IPS-NIHi7 (cell line): ENCODE measurements around the gene FAM110C.
"Not testable (repeated sequence)": the region's sequence is repeated elsewhere in the genome, so short reads cannot be mapped to it uniquely, and the experiment has no call there.

Experiments used
- DNase-seq: peaks from one replicate; pipeline ENCODE4 v3.0.0; 2012; ENCODE audit warnings: mixed read lengths; ENCODE audit errors: extremely low spot score

FAM110C gene, protein sequence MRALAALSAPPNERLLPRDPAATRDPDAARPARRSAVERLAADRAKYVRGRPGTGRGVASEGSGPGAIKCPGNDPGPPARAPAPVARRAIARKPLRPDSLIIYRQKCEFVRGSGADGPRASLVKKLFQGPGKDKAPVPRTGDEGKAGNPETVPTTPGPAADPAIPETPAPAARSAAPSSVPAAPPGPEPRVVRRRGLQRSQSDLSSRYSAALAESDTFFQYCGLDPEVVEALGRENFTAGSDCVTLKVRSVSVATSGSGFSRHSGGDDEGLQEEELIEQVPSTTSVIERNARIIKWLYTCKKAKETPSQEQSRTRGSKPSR

DNA sequence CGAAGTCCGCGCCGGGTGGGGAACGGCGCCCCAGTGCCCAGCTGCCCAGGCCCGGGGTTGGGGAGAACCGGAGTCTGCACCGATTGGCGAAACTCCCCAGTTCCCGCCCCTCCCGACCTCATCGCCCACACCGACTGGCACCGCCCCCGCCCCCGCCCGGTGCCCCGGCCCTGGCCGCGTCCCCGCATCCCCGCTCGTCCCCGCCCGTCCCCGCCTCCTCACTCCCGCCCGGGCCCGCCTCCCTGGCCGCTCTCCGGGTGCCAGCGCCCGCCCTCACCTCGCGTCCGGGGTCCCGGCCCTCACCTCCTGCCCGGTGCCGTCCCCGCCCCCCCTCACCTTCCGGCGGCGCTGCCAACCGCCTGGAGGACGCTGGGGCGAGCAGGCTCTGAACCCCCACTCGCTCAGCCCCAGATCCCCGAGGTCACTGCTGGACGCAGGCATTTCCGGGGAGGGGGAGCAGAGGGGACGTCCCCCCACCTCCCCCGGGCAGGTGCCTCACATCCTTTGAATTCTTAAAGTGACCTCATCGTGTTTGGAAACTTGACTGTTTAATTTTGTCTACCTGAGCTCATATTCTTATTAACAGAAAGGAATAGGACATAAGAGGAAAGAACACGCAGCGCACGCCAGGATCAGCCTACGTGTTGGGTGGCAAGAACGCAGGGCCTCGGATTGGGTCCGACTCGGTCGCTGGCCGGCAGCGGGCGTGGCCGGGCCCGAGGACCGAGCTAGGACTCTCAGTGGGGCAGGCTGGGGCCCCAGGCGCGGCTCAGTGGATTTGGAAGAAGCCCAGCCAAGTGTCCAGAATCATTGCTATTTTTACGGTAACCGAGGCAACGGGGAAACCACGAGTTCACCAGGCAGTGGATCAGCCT is at the start of gene FAM110C:
Gene FAM110C, minus strand, starts transcription at position 35 of the 875 bp plus-strand sequence. CDS start 120 bp downstream, outside the sequence.
- peak; percentile 78 for DNase-seq

DNA sequence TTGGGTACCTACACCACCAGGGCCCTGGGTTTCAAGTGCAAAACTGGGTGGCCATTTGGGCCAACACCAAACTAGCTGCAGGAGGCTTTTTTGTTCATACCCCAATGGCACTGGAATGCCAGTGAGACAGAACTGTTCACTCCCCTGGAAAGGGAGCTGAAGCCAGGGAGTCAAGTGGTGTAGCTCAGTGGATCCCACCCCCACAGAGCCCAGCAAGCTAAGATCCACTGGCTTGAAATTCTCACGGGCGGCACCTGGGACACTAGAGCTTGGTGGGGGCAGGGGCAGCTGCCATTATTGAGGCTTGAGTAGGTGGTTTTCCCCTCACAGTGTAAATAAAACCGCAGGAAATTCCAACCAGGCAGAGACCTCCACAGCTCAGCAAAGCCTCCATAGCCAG is 46.0 kb upstream of the FAM110C start:
- no peak for DNase-seq

DNA sequence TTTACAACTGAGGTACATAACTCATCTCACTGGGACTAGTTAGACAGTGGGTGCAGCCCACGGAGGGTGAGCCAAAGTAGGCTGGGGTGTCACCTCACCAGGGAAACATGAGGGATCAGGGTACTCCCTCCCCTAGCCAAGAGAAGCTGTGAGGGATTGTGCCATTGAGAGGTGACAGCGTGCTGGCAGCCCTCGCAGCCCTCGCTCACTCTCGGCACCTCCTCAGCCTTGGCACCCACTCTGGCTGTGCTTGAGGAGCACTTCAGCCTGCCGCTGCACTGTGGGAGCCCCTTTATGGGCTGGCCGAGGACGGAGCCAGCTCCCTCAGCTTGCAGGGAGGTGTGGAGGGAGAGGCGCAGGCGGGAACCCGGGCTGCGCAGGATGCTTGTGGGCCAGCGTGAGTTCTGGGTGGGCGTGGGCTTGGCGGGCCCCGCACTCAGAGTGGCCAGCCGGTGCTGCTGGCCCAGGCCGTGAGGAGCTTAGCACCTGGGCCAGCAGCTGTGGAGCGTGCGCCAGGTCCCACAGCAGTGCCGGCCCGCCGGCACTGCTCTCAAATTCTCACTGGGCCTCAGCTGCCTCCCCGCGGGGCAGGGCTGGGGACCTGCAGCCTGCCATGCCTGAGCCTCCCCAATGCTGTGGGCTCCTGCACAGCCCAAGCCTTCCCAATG is 44.5 kb upstream of the FAM110C start:
- no peak for DNase-seq

DNA sequence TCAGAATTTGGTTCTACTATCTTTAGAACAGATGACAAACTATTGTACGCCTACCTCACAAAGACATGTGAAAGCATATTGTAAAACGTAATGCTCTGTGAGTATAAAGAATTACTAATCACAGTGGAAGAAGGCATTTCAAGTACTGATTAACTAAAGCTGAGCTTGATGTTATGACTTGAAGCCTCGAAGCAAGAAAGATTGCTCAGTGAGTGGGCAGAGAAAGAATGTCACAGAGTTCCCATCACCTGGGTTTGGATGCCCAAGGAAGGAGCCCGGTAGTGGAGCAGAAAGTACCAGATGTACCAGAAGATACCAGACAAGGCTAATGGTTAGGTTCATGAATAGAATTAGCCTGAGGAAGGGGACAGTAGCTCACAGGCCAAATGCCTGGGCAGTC is 39.5 kb upstream of the FAM110C start:
- DNase-seq = no peak

DNA sequence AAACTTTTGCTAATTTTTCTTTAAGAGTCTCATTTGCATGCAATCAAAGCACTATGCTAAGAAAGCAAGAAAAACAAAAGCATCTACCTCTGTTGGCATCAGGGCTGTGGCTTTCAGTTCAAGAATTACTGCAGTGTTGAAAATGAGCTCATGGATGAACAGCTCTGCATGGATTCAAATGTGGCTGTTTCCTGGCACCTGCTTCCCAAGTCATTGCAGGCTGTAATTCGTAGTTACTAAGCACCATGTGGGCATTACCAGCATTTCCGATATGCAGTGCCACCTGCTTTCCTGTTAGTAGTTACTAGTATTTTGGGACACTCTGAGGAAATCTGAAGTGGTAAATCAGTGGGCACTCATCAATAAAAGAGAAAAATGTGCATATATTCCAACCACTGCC is 37.8 kb upstream of the FAM110C start:
- DNase-seq = no peak

DNA sequence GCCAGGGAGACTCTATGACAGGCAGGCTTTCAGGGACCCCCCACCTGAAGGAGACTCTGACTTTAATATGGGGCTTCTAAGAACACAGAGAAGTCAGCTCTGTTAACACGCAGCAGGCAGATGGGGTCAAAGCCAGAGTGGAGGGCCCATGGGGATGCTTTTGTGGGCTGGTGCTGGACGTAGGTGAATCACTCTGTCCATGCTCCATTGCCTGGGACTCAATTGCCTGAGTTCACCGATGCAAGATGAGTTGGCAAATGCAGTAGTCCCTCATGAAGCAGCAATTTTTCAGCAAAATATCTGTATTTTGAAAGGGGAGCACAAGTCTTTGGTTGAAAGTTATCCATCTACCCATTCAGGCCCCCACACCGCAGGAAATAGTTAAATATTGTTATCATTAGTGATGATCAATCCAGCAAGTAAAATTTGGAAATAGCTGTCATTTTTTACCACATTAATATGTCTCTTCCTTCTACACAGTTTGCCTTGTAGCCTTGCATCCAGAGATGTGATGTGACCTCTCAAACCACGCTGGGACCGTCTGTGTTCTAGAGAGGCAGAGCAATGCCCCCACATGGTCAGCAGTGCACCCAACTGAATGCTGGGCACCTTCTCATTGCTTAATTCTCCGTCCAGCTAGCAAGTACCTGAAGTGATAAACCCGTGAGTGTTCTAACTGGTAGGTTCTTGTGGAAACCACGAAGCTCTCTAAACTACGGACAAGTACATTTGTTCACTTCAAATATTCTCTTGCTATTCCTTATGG is 34.8 kb upstream of the FAM110C start:
- no peak for DNase-seq

DNA sequence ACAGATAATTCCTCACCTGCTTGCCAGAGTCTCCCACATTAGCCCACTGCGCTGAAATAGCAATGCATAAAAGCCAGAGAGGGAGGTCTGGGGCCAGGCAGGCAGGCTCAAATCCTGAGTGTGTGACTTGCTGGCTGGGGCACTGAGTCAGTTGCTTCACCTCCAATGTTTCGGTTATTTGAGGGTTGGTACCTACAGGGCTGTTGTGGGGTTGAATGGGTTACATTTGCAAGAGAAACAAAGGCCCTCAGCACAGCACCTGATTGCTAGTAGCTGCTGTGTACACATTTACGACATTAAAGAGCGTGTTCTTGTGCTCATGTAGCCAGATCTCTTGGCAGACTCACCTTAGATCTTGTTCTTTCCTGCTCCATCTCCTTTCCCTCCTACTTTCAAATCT is 34.1 kb upstream of the FAM110C start:
- DNase-seq = peak; percentile 20

DNA sequence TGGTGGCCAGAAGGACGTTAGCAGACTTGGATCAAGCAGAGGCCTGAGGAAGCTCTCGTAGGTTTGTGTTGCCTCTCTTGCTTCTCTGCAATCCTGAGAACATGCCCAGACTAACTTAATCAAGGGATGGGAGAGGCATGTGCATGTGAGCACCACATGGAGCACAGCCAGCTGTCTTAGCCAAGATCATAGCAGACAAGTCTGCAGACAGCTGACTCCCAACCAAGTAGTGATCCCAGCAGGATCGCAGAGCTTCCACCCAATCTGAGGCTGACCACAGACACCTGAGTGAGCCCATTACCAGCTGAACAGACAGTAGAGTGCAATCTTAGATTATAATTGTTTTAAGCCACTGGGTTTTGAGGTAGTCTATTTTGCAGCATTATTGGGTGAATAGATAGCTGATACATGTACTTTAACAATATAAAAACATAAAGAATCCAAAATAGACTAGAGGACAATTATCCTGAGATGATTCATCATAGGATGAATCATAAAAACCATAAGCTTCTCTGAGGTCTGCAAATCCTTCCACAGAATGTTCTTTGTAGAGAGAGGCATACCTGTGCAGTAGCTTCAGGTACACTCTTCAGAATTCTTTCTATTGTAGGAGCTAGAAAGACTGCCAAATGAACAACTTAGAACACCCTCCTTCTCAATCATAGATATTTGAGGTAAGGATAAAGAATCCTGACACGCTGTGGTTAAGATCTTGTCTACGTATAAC is 25.2 kb upstream of the FAM110C start:
- DNase-seq = no peak

DNA sequence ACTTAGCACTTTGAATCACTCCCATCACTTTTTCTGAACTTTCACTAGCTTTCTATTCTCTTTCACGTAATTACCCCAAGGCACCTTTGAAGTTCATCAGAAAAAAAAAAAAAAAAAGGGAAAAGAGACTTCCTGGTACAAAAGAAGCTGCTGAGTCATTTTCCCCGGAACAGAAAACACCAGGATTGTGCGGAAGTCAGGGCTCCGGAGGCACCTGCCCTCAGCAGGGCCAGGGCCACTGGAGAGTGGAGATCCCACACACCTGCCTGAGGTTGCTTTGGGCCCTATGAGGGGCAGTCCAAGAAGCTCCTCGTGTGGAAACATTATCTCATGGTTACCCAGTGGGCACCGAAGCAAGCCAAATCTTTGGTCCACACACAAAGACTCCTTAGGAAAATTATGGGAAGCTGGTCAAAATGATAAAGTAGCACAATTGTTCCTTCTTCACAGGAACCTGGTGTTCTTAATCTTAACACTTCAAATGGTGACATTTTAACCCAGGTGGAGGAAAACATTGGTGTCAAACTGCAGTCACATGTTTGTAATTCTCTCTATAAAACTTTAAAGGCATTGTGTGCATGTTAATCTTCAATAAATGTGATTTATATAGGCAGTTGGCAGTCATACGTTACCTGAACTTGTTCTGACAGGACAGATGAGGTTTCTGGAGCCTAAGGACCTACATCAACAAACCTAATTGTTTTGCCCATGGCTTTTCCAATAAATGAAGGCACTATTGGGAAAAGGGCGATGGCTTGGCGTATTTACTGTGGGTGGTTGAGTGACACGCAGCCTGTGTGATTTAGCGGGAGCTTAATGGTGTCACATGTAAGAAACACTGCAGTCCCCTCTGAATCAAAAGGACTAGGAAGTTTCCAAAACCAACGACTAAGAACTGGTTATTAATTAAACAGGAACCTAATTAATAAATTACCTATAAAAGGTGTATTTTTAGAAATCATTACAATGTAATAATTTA is 23.4 kb upstream of the FAM110C start:
- no peak for DNase-seq

DNA sequence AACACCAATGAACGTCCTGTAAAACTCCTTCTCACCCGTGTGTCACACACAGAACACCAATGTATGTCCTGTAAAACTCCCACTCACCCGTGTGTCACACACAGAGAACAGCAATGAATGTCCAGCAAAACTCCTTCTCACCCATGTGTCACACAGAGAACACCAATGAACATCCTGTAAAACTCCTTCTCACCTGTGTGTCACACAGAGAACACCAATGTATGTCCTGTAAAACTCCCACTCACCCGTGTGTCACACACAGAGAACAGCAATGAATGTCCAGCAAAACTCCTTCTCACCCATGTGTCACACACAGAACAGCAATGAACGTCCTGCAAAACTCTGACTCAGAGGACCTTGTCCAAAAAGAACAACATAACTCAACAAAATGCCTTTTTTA is 22.3 kb upstream of the FAM110C start:
- not testable (repeated sequence) for DNase-seq

DNA sequence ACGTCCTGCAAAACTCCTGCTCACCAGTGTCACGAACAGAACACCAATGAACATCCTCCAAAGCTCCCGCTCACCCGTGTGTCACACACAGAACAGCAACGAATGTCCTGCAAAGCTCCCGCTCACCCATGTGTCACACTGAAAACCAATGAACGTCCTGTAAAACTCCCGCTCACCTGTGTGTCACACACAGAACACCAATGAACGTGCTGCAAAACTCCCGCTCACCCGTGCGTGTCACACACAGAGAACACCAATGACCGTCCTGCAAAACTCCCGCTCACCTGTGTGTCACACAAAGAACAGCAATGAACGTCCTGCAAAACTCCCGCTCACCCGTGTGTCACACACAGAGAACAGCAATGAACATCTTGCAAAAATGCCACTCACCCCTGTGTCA is 20.5 kb upstream of the FAM110C start:
- no peak for DNase-seq

DNA sequence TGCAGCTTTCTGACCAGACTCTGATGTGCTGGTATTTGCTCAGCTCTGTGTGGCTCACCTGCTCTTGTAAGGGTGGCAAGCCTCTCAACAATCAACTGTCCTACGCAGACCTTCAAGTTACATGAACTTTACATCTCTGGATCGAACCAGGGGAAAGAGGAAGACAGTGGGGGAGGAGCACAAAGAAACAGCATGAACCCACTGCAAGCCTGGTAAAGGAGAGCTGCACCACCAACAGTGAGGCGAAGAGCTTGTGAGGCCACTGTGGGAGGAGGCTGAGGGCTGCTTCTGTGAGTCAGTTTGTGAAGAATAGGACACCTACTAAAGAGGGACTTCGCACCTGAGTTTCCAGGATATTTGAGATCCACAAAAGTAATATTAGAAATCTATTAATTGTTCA is 18.8 kb upstream of the FAM110C start:
- DNase-seq = peak; percentile 31

DNA sequence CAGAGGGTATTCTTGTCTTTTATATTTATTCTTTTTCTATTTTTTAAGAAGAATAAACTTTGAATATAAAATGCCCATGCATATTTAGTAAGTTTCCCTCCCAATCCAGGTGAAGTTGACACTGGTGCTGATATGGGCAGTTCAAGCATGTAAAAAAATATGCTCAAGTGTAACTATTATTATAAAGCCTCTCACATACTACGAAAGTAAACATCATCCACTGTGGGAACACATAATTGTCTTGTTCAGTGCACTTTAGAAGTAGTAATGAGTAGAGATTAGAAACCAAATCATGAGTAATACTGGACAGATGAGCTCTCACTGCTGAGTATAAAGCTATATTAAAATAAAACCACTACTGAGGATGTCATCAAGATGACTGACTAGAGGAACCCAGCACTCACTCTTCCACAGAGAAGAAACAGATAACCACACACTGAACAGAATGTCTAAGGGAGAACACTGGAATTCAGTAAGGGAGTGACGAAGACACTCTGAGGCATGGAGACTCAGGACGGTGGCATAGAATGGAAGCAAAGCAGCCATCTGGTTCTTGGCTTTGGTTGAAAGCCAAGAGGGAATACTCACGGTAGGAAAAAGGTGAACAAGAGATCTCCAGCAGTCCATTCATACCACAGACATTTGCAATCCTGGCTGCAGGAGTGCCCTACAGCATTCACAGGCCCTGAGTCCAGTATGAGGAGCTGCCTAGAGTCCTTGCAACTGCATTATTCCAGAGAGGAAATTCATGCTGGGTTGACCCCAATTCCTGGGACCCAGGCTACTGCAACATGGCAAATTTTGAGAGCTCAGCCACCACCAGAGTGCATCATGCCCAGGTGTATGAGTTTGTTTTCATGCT is 9.5 kb upstream of the FAM110C start:
- DNase-seq = no peak

DNA sequence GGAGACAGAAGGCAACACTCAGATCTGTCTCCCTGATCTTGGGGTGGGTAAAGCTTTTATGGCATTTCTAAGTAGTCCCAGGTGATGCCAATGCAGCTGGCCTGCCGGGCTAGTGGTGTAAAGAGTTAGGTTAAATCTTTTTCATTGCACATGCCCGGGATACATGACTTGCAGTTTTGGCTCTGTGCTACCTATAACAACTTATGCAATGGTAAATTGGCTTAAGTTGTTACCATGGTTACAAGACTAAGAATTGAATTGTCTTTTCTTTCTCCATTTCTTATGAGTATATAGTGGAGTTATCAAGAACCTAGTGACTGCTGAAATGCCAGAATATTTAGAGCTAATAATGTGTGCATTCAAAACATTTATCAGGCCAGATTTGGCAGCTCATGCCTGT is 5.3 kb upstream of the FAM110C start:
- no peak for DNase-seq

DNA sequence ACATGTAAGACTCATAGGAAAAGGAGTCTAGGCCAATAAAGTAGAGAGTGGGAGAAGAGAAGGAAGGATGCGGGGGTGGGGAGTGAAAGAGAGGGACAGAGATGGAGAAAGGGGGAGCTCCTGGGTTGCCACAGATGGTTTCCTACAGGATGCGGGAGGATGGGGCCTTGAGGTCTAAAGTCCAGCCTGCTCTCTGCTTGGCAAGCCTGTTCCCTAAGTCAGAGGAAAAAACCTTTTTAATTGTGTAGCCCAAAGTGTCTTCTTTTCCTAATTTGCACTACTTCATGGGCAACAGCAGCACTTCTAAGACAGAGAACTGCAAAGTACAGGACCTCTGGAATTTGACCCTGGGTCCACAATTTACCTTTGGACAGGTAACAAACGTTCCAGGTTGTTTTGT is 1.4 kb upstream of the FAM110C start:
- no peak for DNase-seq

DNA sequence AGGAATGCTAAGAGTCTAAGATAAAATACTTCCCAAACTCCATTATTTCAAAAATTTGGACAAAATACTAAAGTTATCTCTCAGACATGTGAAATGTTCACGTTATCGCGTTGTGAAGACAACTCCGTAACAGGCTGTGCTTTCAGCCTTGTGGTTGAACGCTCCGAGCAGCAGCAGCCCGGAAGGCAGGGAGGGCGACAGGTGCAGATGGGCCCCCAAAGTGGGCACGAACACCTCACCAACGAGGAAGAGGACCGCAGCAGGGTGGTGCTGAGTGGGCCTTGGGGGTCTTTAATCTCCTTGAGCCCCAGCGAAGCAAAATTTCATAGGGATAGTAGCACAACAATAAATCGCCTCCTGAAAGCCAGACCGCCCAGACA is 1.0 kb upstream of the FAM110C start:
- no peak for DNase-seq

DNA sequence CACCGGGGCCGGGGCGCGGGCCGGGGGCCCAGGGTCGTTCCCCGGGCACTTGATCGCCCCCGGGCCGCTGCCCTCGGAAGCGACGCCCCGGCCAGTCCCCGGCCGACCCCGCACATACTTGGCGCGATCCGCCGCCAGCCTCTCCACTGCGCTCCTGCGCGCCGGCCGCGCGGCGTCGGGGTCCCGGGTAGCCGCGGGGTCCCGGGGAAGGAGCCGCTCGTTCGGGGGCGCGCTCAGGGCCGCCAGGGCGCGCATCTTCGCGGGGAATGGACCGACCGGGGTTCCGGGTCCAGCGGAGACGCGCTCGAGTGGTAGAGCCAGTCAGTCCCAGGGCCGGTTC is 204 bp downstream of the FAM110C start:
- peak; percentile 43 for DNase-seq

DNA sequence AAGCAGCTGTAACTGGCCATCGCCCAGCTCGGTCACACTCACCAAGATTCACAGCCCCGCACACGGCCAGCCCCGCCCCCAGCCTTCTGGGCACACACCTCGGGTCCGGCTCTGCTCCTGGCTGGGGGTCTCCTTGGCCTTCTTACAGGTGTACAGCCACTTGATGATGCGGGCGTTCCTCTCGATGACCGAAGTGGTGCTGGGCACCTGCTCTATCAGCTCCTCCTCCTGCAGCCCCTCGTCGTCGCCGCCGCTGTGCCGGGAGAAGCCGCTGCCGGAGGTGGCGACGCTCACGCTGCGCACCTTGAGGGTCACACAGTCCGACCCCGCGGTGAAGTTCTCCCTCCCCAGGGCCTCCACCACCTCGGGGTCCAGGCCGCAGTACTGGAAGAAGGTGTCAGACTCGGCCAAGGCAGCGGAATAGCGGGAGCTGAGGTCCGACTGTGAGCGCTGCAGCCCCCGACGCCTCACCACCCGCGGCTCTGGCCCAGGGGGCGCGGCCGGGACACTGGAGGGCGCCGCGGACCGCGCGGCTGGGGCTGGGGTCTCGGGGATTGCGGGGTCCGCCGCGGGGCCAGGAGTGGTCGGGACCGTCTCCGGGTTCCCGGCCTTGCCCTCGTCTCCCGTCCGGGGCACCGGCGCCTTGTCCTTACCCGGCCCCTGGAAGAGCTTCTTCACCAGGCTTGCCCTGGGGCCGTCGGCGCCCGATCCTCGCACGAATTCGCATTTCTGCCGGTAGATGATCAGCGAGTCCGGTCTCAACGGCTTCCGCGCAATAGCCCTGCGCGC is 769 bp downstream of the FAM110C start:
- DNase-seq = peak; percentile 16
